BJ (cell line): ENCODE measurements around the gene AP2B1. TPM values are rescaled to one million over a fixed set of nuclear protein-coding genes. Genes with fewer than 3 reads are reported as not detected.

Experiments
- CTCF ChIA-PET: fragments of 350-600 bp; formaldehyde crosslinking; extraction: SDS; loops from one replicate; lab custom pipeline; 2021; ENCODE audit warnings: antibody characterized with exemption, inconsistent platforms; lab: Yijun Ruan, JAX
- POLR2A ChIA-PET: fragments of 300-600 bp; sonication (Branson Sonifier 250); formaldehyde crosslinking; extraction: SDS; loops from one replicate; lab custom pipeline; 2021; ENCODE audit warnings: antibody characterized with exemption; lab: Charles Lee
- DNase-seq: peaks from one replicate; pipeline ENCODE4 v3.0.0-alpha.2; 2011; ENCODE audit warnings: low read depth
- H3K27me3 ChIP-seq: 2 replicates; pipeline ENCODE4 v1.6.0; 2011; ENCODE audit warnings: low read length; ENCODE audit not compliant: control insufficient read depth, insufficient read depth
- H3K36me3 ChIP-seq: 2 replicates; pipeline ENCODE4 v1.5.1; 2011; ENCODE audit warnings: low read length; ENCODE audit not compliant: control insufficient read depth, insufficient read depth
- H3K4me3 ChIP-seq: 2 replicates; pipeline ENCODE4 v1.5.1; 2011; ENCODE audit warnings: low read depth, mild to moderate bottlenecking, control low read depth, low read length
- CTCF ChIP-seq: IDR thresholded peaks from 2 replicates; pipeline ENCODE4 v1.5.1; 2011; ENCODE audit warnings: low read depth, mild to moderate bottlenecking, control low read depth, inconsistent platforms, low read length, moderate library complexity; ENCODE audit not compliant: insufficient read depth
- polyA plus RNA-seq: library from polyadenylated mRNA; depleted of rRNA; stranded (reverse); fragments of >200 nt; gene quantifications from 2 replicates; pipeline ENCODE4 v1.2.3, GENCODE V29; 2011

AP2B1 gene
- polyA plus RNA-seq, 1 experiment = 122 TPM

DNA sequence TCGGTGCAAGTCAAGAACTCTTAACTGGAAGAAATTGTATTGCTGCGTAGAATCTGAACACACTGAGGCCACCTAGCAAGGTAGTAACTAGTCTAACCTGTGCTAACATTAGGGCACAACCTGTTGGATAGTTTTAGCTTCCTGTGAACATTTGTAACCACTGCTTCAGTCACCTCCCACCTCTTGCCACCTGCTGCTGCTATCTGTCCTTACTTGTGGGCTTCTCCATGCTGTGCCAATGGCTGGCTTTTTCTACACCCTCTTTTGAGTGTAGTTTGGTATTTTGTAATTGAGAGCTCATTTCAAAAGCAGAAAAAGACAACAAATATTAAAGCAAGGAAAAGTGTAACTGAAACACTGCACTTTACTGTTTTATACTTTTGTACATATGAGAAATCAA is 136.6 kb downstream of the AP2B1 start:
- no peak for TF ChIP-seq CTCF
- POLR2A ChIA-PET = no interaction called here
- CTCF ChIA-PET = interaction anchor here (0.7 to 2.0 kb wide), 3 partner anchors 24 to 132 kb away, joined by 3 to 4 read pairs (median 3); no protein-coding TSS in a partner anchor
- Histone ChIP-seq H3K27me3 (no peaks in the 10 kb centered on the region), H3K4me3 (no peak overlapping the region), H3K36me3 (peaks cover 7% of the 10 kb centered on the region)
- DNase-seq = no peak

- ChIA-PET POLR2A (no interaction called here), CTCF (interaction anchor here (0.9 to 3.8 kb wide), 3 partner anchors 8 to 112 kb away, joined by 3 to 18 read pairs (median 3); no protein-coding TSS in a partner anchor)
- no peak overlapping the region for H3K4me3 ChIP-seq
- DNase-seq = no peak
- no peaks in the 10 kb centered on the region for H3K27me3 ChIP-seq
- TF ChIP-seq CTCF = no peak
- peaks cover 5% of the 10 kb centered on the region for H3K36me3 ChIP-seq
These were observed 137.9 kb downstream of the AP2B1 start for GRCh38 chr17:35725058-35725457.

- ChIA-PET CTCF (interaction anchor here (2.0 to 3.9 kb wide), 3 partner anchors 9 to 113 kb away, joined by 13 to 18 read pairs (median 15); no protein-coding TSS in a partner anchor), POLR2A (interaction anchor here (0.6 kb wide), 1 partner anchor 112 kb away, joined by 11 read pairs; no protein-coding TSS in a partner anchor)
- Histone ChIP-seq H3K36me3 (peaks cover 5% of the 10 kb centered on the region), H3K4me3 (no peak overlapping the region), H3K27me3 (no peaks in the 10 kb centered on the region)
- no peak for TF ChIP-seq CTCF
- no peak for DNase-seq
These were observed 138.6 kb downstream of the AP2B1 start for GRCh38 chr17:35725802-35726126.

GRCh38 chr17:35726127-35726952 is 139.2 kb downstream of the AP2B1 start:
- Histone ChIP-seq H3K27me3 (no peaks in the 10 kb centered on the region), H3K36me3 (peaks cover 5% of the 10 kb centered on the region), H3K4me3 (no peak overlapping the region)
- peak; percentile 69 for DNase-seq
- POLR2A ChIA-PET = interaction anchor here (0.6 to 0.7 kb wide), 2 partner anchors 111 to 819 kb away, joined by 10 to 11 read pairs; partner anchors contain the start of gene GGNBP2
- TF ChIP-seq CTCF = no peak
- CTCF ChIA-PET = interaction anchor here (0.7 to 3.9 kb wide), 7 partner anchors 9 to 113 kb away, joined by 3 to 18 read pairs (median 7); no protein-coding TSS in a partner anchor

DNA sequence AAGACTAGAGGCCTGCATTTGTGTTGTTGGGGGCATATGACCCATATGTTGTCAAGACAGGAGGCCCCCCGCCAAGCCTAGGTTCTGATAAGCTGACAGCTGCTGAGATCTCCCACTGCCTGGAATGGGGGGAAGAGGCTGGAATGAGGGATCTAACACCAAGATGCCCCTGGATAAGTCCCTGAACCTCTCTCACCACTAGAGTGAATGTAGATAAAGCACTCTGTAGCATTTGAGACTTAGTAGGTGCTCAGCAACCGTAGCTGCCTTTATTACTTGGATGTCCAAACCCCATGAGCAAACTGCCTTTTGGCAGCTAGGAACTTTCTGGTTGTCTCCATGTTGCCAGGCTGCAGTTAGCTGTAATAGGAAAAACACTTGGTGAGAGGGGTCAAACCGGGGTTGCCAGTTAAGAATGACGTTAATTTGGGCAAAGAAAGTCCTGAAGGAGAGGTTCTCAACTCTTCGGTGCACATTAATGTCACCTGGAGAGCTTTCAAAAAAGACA is 139.9 kb downstream of the AP2B1 start:
- CTCF ChIA-PET = interaction anchor here (0.7 to 3.9 kb wide), 9 partner anchors 9 to 114 kb away, joined by 3 to 18 read pairs (median 7); no protein-coding TSS in a partner anchor
- no peak for TF ChIP-seq CTCF
- no peak overlapping the region for H3K4me3 ChIP-seq
- peaks cover 4% of the 10 kb centered on the region; the same call in 1 of the 2 replicates for H3K36me3 ChIP-seq
- DNase-seq = no peak
- POLR2A ChIA-PET = interaction anchor here (0.7 kb wide), 1 partner anchor 818 kb away, joined by 10 read pairs; the partner anchor contains the start of gene GGNBP2
- H3K27me3 ChIP-seq = no peaks in the 10 kb centered on the region
